GM18520 (cell line): ENCODE results near the gene ZRANB1.
"Not testable (repeated sequence)": the region's sequence is repeated elsewhere in the genome, so short reads cannot be mapped to it uniquely, and the experiment has no call there.

Experiments
- ATAC-seq: cut with Tn5 transposase; IDR thresholded peaks from one replicate; pipeline ENCODE4 v1.9.1; 2021; ENCODE audit not compliant: unreplicated experiment

The ZRANB1 gene

GRCh38 chr10:124962421-124962820 lies 20.5 kb downstream of the ZRANB1 start:
- no peak for ATAC-seq

- ATAC-seq = no peak
Measured at GRCh38 chr10:124963866-124964720, 22.2 kb downstream of the ZRANB1 start.

GRCh38 chr10:124966008-124966407 lies 24.1 kb downstream of the ZRANB1 start:
- no peak for ATAC-seq

- ATAC-seq = no peak
Measured at GRCh38 chr10:124967255-124967654, 25.3 kb downstream of the ZRANB1 start.

- ATAC-seq = no peak
Measured at GRCh38 chr10:124971276-124971675, 29.4 kb downstream of the ZRANB1 start.

GRCh38 chr10:124972637-124973036 lies 30.7 kb downstream of the ZRANB1 start:
- no peak for ATAC-seq

GRCh38 chr10:124974131-124974530 lies 32.2 kb downstream of the ZRANB1 start:
- no peak for ATAC-seq

- ATAC-seq = peak; percentile 94
Measured at GRCh38 chr10:124975977-124976514, 34.1 kb downstream of the ZRANB1 start.

- ATAC-seq = no peak
Measured at GRCh38 chr10:124977161-124977560, 35.2 kb downstream of the ZRANB1 start.

- no peak for ATAC-seq
Measured at GRCh38 chr10:124977648-124978375, 35.9 kb downstream of the ZRANB1 start.

GRCh38 chr10:124978376-124978725 lies 36.4 kb downstream of the ZRANB1 start:
- ATAC-seq = no peak

GRCh38 chr10:124983321-124983720 lies 41.4 kb downstream of the ZRANB1 start:
- ATAC-seq = no peak

- no peak for ATAC-seq
Measured at GRCh38 chr10:124984376-124984775, 42.5 kb downstream of the ZRANB1 start.

GRCh38 chr10:124985162-124985561 lies 43.2 kb downstream of the ZRANB1 start:
- no peak for ATAC-seq

GRCh38 chr10:124987788-124988187 lies 45.9 kb downstream of the ZRANB1 start:
- ATAC-seq = no peak

- not testable (repeated sequence) for ATAC-seq
Measured at GRCh38 chr10:124988753-124989152, 46.8 kb downstream of the ZRANB1 start.

- ATAC-seq = no peak
Measured at GRCh38 chr10:124989526-124989925, 47.6 kb downstream of the ZRANB1 start.

- ATAC-seq = no peak
Measured at GRCh38 chr10:124990671-124991625, 49.0 kb downstream of the ZRANB1 start.

GRCh38 chr10:124991835-124992234 lies 49.9 kb downstream of the ZRANB1 start:
- no peak for ATAC-seq

- no peak for ATAC-seq
Measured at GRCh38 chr10:124992462-124993344, 50.8 kb downstream of the ZRANB1 start.
